Measurements from ENCODE around the gene NEURL1.
A peak's percentile ranks its signal among the peaks of the same experiment; 100 is the strongest.

Gene NEURL1

GRCh38 chr10:103548581-103549348 is 55.3 kb downstream of the NEURL1 start:
- DNase-seq = no peak

GRCh38 chr10:103549349-103549685 is 55.8 kb downstream of the NEURL1 start:
- no peak for DNase-seq

- no peak for DNase-seq
Observed at GRCh38 chr10:103550229-103550628, 56.7 kb downstream of the NEURL1 start.

GRCh38 chr10:103551619-103552602 is 58.4 kb downstream of the NEURL1 start:
- DNase-seq = no peak

- DNase-seq = no peak
Observed at GRCh38 chr10:103552856-103553742, 59.6 kb downstream of the NEURL1 start.

- no peak for DNase-seq
Observed at GRCh38 chr10:103553743-103554487, 60.4 kb downstream of the NEURL1 start.

- DNase-seq = peak; percentile 59
Observed at GRCh38 chr10:103554488-103555324, 61.2 kb downstream of the NEURL1 start.

GRCh38 chr10:103555325-103555649 is 61.8 kb downstream of the NEURL1 start:
- DNase-seq = no peak

- no peak for DNase-seq
Observed at GRCh38 chr10:103555712-103556111, 62.2 kb downstream of the NEURL1 start.

GRCh38 chr10:103556383-103557007 is 63.0 kb downstream of the NEURL1 start:
- DNase-seq = no peak

- DNase-seq = no peak
Observed at GRCh38 chr10:103557455-103557854, 64.0 kb downstream of the NEURL1 start.

- no peak for DNase-seq
Observed at GRCh38 chr10:103558911-103559310, 65.4 kb downstream of the NEURL1 start.

GRCh38 chr10:103559776-103560175 is 66.3 kb downstream of the NEURL1 start:
- DNase-seq = no peak

- DNase-seq = no peak
Observed at GRCh38 chr10:103560886-103561285, 67.4 kb downstream of the NEURL1 start.

GRCh38 chr10:103562383-103562782 is 68.9 kb downstream of the NEURL1 start:
- DNase-seq = no peak

GRCh38 chr10:103563231-103564115 is 70.0 kb downstream of the NEURL1 start:
- DNase-seq = no peak

GRCh38 chr10:103564116-103564501 is 70.6 kb downstream of the NEURL1 start:
- DNase-seq = no peak

- DNase-seq = no peak
Observed at GRCh38 chr10:103564776-103565520, 71.4 kb downstream of the NEURL1 start.

- no peak for DNase-seq
Observed at GRCh38 chr10:103566536-103566935, 73.0 kb downstream of the NEURL1 start.

All from amniotic stem cell (primary cell).